ENCODE measurements around the gene LRCH1.
A peak's percentile ranks its signal among the peaks of the same experiment; 100 is the strongest.
"Not testable (repeated sequence)": the region's sequence is repeated elsewhere in the genome, so short reads cannot be mapped to it uniquely, and the experiment has no call there.

Gene LRCH1

GRCh38 chr13:46753917-46754316 is 200.9 kb downstream of the LRCH1 start:
- Histone ChIP-seq H3K4me3 (replicated peaks; ENCODE audit: insufficient read depth, low read length) (no peak overlapping the region), H3K27me3 (ENCODE audit: insufficient read depth, poor library complexity, severe bottlenecking) (no peaks in the 10 kb centered on the region), H3K27ac (replicated peaks) (no peak overlapping the region)
- TF ChIP-seq POLR2AphosphoS5 (IDR thresholded peaks at IDR 0.05; ENCODE audit: low read depth) (no peak), SPI1 (IDR thresholded peaks at IDR 0.05; ENCODE audit: borderline replicate concordance, low read depth) (no peak), CTCF (IDR thresholded peaks at IDR 0.05; ENCODE audit: insufficient read depth, low read length) (no peak), REST (IDR thresholded peaks at IDR 0.05; ENCODE audit: insufficient replicate concordance, low read depth) (no peak), GABPA (IDR thresholded peaks at IDR 0.05; ENCODE audit: low read depth) (no peak)
- no peak for DNase-seq (ENCODE audit: low read depth in 1 of 2, low spot score in 1 of 2)

- no peak overlapping the region for H3K27ac ChIP-seq (replicated peaks)
- no peak overlapping the region for H3K4me3 ChIP-seq (replicated peaks; ENCODE audit: insufficient read depth, low read length)
- no peaks in the 10 kb centered on the region for H3K27me3 ChIP-seq (ENCODE audit: insufficient read depth, poor library complexity, severe bottlenecking)
- TF ChIP-seq CTCF (IDR thresholded peaks at IDR 0.05; ENCODE audit: insufficient read depth, low read length) (no peak), REST (IDR thresholded peaks at IDR 0.05; ENCODE audit: insufficient replicate concordance, low read depth) (no peak), GABPA (IDR thresholded peaks at IDR 0.05; ENCODE audit: low read depth) (no peak), POLR2AphosphoS5 (IDR thresholded peaks at IDR 0.05; ENCODE audit: low read depth) (no peak), SPI1 (IDR thresholded peaks at IDR 0.05; ENCODE audit: borderline replicate concordance, low read depth) (no peak)
- DNase-seq (ENCODE audit: low read depth in 1 of 2, low spot score in 1 of 2): no peak
These were observed 201.8 kb downstream of the LRCH1 start for GRCh38 chr13:46754812-46755211.

GRCh38 chr13:46755508-46755907 is 202.5 kb downstream of the LRCH1 start:
- H3K27me3 ChIP-seq (ENCODE audit: insufficient read depth, poor library complexity, severe bottlenecking); H3K4me3 ChIP-seq (replicated peaks; ENCODE audit: insufficient read depth, low read length); DNase-seq (ENCODE audit: low read depth in 1 of 2, low spot score in 1 of 2); H3K27ac ChIP-seq (replicated peaks): not testable (repeated sequence)

- Histone ChIP-seq H3K27ac (replicated peaks) (no peak overlapping the region), H3K4me3 (replicated peaks; ENCODE audit: insufficient read depth, low read length) (no peak overlapping the region), H3K27me3 (ENCODE audit: insufficient read depth, poor library complexity, severe bottlenecking) (no peaks in the 10 kb centered on the region)
- TF ChIP-seq POLR2AphosphoS5 (IDR thresholded peaks at IDR 0.05; ENCODE audit: low read depth) (no peak), REST (IDR thresholded peaks at IDR 0.05; ENCODE audit: insufficient replicate concordance, low read depth) (no peak), CTCF (IDR thresholded peaks at IDR 0.05; ENCODE audit: insufficient read depth, low read length) (no peak), SPI1 (IDR thresholded peaks at IDR 0.05; ENCODE audit: borderline replicate concordance, low read depth) (peak; percentile 78), GABPA (IDR thresholded peaks at IDR 0.05; ENCODE audit: low read depth) (no peak)
- no peak for DNase-seq (ENCODE audit: low read depth in 1 of 2, low spot score in 1 of 2)
These were observed 204.0 kb downstream of the LRCH1 start for GRCh38 chr13:46756977-46757376.

All from HL-60 (cell line).